Placental epithelial cell (primary cell): Measurements from ENCODE around the gene RRM1. TPM values are rescaled to one million over a fixed set of nuclear protein-coding genes. Genes with fewer than 3 reads are reported as not detected.

Source experiments
- total RNA-seq: library from RNA; depleted of rRNA; stranded (reverse); fragments of >200 nt; gene quantifications from 2 replicates; pipeline ENCODE4 v1.2.3, GENCODE V29; 2012

Gene RRM1
- 88.1 and 91.9 TPM in 2 replicates for total RNA-seq

DNA sequence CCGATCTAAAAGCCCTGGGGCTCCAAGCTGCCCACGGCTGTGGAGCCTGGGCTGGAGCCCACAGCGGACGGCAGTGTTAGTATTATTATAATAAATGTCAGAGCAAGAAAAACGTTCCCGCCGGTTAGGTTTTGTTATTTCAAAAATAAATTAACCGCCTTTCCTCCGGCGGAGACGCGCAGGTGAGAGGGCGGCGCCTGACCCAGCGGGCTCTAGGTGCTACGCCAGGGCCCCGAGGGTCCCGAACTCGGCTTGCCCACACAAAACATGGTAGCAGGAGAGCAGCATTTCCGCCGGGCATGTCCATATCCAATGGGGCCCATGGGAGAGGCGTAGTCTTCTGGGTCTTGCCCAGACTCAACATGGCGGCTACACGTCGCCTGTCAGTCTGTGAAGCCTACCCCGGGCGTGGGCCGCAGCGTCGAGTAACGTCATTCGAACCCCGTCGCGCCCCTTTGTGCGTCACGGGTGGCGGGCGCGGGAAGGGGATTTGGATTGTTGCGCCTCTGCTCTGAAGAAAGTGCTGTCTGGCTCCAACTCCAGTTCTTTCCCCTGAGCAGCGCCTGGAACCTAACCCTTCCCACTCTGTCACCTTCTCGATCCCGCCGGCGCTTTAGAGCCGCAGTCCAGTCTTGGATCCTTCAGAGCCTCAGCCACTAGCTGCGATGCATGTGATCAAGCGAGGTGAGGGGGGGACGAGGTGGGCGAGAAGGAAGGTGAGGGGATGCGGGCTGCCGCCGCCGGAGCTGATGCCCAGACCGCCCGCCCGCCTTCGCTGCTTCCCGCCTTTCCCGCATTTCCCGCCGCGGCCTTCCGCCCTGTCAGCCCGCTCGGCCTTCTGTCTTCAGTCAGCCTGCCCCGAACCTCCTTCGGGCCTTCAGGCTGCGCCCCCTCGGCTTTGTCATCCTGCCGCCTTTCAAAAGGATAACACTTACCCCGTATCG is at the start of gene RRM1:
RRM1 (plus strand) TSS at position 452 of the 944 bp plus-strand sequence; CDS start at position 666, 214 bp downstream.

Other genes with a start within 250 kb of the RRM1 start
- 103 and 134 TPM in 2 replicates for gene STIM1, start 239.1 kb upstream of the RRM1 start, total RNA-seq